DMS153 (cell line): Measurements from ENCODE around the gene RALGAPA2.

Experiments used
- DNase-seq: peaks from one replicate; lab custom pipeline; 2025; lab: John Stamatoyannopoulos, UW

Gene RALGAPA2

DNA sequence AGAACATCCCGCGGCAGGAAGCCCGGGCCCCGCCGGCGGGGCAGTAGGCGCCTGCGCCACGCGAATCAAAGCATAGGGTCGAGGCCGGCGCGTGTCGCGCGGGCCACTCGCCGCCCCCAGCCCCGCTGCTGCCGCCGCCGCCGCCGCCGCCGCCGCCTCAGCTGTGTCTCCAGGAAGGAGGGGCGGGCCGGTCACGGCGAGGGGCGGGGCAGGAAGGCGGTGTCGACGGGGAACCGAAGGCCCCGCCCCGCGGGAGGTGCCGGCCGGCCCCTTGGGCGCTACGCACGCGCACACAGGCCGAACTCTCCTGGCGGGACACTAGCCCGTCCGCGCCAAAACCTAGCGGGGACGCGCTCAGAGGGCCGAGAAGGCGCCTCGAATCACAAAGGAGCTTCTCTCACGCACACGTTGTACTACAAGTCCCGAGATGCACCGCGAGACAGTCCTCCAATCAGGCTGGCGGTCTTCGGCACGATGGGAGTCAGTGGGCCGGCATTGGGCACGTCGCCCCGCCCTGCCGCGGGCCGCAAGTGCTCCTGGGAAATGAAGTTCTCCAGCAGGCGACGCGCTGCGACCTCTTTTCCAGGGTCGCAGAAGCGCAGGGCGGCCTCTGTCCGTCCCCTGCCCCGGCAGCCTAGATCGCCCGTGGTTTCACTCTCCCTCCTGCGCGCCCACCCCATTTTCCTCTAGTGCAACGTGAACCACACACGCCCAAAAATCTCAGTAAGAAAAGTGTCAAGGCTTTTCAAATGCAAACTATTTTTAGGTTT, at the start of gene RALGAPA2:
RALGAPA2 (minus strand) TSS at position 171 of the 770 bp plus-strand sequence; CDS start at position 7, 164 bp downstream.
- peak; percentile 99 for DNase-seq

DNA sequence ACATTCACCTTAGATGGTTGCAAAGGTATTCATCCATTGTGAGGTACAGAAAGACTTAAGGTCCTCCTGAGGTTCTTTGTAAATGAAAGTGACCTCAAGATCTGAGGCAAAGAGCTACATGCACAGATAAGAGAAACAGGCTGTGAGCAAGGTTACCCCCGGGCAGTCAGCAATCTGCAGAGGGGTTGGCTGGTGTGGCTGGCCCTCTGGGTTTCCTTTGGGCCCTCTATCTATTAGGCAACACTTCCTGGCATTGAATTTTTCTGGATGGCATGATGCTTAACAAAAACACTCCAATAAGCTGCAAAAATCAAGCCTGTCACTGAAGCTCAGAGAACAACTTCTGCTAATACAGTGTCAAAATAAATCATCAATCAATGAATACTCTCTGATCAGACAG, 48.9 kb upstream of the RALGAPA2 start:
- no peak for DNase-seq

- peak; percentile 22 for DNase-seq
These were observed 46.7 kb upstream of the RALGAPA2 start for GRCh38 chr20:20759132-20759531.

DNA sequence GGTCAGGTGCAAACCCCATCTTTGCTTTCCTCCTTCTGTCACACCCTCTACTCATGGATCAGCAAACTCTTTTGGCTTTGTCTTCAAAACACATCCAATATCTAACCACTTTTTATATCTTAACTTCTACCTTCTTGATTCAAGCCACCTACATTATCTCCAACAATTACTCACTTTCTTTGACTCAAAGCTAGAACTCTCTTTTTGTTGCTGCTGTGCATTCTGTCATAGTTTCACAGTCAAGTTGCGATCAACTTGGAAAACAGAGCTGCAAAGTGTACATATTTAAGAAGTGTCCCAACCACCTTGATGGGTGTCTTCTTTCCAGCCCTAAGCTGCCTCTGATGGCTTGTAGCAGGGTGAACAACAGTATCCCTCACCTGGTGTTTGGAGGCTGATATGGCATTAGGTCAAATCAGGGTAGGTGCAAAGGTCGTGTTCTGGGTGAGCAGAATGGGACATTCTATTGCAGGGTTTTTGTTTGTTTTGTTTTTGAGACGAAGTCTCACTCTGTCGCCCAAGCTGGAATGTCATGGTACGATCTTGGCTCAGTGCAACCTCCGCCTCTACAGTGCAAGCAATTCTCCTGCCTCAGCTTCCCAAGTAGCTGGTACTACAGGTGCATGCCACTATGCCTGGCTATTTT, 43.4 kb upstream of the RALGAPA2 start:
- no peak for DNase-seq

DNA sequence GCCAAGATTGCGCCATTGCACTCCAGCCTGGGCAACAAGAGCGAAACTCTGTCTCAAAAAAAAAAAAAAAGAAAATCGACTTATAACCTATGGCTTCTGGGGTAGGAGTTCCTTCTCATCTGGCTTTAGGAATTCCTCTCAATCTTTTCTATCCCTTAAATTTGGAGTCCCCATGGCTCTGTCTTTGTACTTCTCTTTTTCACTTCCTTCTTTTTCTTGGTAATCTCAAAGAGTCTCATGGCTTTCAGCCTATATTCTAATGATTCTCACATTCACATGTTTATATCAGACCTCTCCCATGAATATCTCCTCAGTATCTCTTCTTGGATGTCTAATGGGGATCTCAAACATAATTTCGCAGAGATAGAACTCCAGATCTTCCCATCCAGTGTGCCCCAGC, 42.8 kb upstream of the RALGAPA2 start:
- DNase-seq, result no peak

- DNase-seq, result no peak
These were observed 42.3 kb upstream of the RALGAPA2 start for GRCh38 chr20:20754714-20755113.

GRCh38 chr20:20752712-20753111, 40.3 kb upstream of the RALGAPA2 start:
- peak; percentile 45 for DNase-seq

GRCh38 chr20:20747298-20747697, 34.9 kb upstream of the RALGAPA2 start:
- DNase-seq, result no peak

DNA sequence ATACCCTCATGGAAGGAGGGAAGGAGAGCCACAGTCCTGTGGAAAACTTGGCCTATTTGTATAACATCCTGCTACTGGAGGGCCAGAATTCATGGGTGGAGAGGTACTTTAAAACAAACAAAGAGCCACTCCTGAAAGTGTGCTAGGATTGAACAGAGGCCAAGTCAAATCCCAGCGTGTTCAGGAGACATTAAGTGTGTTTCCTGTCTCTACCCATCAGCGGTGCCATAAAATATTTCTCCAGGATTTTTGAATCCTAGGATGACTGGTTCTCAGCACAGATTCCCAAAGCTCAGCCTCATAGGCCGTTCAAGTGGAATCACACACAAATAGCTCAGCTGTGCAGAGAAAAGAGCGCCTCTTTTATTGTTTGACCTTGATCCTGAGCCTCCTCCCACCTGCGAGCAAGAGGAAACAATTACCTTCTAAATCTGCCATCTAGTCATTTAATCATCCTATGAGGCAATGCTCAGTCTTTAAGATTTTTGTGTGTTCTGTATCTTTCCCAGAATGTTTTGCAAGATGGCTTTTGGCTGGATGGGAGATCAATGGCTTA, 31.8 kb upstream of the RALGAPA2 start:
- peak; percentile 88 for DNase-seq

DNA sequence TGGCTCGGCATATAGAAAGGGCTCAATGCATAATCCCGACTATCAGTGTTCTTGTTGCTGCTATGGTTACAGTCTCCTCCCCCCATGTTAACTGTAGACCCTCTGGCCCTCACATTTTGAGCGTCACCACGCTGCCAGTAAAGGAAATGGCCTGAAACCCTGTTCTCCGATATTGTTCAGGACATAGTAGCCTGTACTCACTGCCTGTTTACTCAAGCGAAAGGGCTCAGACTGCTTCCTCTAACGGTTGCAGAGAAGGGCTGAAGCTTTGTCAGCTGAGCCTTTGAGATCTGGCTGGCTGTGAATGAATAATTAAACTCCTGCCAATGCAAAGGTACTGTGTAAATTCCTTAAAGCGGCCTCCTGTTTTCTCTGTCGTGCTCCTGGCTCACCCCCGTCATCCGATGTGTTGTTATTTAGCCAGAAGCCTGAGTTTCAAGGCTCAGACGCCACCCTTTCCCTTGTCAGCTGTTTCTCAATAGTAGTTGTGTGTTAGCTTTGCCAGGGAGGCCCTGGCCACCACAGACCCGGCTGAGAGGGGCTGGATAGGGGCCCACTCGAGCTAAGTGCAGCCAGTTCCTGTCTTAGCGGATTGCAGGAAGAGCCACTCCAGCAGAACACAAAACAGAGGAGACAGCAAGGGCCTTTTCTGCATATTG, 31.2 kb upstream of the RALGAPA2 start:
- DNase-seq, result peak; percentile 88

GRCh38 chr20:20741087-20742045, 28.9 kb upstream of the RALGAPA2 start:
- DNase-seq, result no peak

DNA sequence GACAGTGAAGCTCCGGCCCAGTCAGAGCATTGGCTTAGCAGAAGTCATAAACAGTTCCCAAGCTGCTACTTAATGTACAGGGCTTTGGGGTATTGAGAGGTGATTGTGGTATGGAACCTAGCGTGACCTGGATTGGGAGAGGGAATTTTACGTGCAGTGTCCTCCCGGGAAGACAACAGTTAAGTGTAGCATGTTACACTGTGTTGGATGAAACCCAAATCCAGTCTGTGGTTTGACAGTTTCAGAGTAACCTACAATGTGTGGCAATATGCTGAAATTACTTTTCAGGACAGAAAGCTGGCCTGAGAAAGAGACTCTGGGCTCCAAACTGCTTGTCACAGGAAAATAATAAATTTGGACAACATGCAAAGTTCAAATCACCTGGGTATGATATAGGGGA, 28.1 kb upstream of the RALGAPA2 start:
- DNase-seq, result no peak

GRCh38 chr20:20737158-20737557, 24.7 kb upstream of the RALGAPA2 start:
- DNase-seq, result peak; percentile 15

- no peak for DNase-seq
These were observed 23.9 kb upstream of the RALGAPA2 start for GRCh38 chr20:20736303-20736702.

DNA sequence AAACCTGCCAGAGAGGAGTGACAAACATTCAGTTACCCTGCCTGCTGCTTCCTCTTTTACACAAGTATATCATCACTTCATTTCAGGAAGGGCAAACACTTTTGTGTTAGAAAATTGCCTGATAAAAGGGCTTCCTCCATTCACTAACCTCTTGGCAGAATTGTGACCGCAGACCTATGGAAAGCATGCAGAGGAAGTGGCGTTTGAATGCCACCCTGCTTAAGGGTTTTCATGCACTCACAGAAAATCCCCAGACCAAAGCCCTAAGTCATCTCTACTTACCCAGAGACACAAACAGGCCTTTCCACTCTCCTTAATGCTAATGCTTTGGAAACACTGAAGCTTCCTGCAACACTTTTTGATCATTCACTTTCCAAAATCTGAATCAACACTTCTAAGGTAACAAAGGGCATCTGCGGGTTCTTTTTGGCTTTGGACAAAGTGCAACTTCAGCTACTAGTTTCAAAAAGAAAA, 22.1 kb upstream of the RALGAPA2 start:
- DNase-seq, result peak; percentile 65

DNA sequence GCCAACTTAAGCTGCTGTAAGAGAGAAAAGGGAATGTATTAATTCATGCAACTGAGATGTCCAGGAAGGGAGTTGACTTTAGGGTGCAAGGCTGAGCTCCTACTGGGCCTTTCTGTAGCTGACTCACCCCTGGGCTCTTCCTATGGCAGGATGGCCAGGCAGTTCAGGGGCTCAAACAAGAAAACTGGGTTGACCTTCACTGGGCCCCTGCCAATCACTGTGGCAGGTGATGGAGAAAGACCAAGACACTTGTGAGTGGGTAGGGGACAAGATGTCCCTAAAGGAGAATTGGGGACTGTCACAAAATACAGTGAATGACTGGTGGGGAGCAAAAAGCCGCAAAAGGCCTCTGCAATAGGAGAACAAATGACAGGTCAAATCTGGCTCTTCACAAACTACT, 21.5 kb upstream of the RALGAPA2 start:
- no peak for DNase-seq

GRCh38 chr20:20732641-20733040, 20.2 kb upstream of the RALGAPA2 start:
- no peak for DNase-seq

- no peak for DNase-seq
These were observed 19.5 kb upstream of the RALGAPA2 start for GRCh38 chr20:20731945-20732296.

DNA sequence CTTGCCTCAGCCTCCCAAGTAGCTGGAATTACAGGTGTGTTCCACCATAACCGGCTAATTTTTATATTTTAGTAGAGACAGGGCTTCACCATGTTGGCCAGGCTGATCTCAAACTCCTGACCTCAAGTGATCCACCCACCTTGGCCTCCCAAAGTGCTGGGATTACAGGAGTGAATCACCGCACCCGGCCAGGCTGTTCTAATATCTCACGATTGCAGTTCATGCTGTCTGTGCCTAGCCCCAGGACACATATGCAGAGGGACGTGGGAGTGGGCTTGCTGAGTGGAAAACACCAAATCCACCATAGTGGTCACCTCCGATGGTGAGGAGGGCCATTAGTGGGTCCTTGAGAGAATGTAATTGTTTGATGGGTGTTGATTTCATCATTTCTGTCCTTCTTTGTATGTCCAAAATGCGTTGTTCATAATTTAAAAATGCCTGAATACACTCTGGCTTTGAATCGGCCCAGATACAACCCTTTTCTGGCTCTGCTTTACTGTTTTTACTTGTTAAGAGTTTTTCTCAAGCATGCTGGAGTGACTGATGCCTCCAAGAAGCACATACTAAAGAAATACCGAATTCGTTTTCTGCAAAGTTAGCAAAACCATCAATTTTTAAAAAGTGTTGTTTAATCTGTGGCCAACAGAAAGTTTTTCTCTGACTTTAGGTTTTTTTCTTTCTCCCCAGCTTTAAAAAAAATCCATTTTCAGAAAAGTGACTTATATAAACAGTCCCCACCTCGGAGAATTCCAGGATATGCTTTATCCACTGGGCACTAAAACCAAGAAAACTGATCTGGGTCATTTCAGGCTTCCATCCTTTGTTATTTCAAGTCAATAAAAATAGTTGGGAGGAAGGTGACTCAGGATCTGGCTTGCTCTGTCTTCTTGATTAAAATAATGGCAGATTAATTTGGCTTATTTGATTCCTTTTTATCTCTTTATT, 18.8 kb upstream of the RALGAPA2 start:
- DNase-seq, result no peak

DNA sequence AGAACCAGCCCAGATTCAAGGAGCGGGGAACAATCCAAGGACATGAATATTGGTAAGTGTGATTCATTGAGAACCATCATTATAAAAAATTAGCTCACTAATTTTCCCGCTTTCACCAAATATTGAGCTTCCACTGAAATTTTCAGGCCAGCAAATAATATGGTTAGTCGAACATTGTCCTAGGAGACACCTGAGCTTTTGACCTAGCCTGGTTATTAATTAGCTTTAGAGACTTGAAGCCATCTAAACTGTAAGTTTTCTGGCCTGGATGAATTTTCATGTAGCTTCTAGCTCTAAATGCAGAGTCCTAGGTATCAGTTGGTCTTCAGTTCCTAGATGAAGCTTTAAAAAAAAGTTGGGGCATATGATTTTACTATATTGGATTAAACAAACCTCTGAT, 17.1 kb upstream of the RALGAPA2 start:
- DNase-seq, result no peak
